H1 (cell line): ENCODE data around the gene JMJD1C. TPM values are rescaled to one million over a fixed set of nuclear protein-coding genes. Genes with fewer than 3 reads are reported as not detected.

Experiments
- CTCF ChIA-PET: fragments of 300-600 bp; sonication (Branson Sonifier 250); formaldehyde crosslinking; loops from one replicate; lab custom pipeline; 2021; ENCODE audit not compliant: partially characterized antibody; lab: Charles Lee
- POLR2A ChIA-PET: fragments of 300-600 bp; sonication (Branson Sonifier 250); formaldehyde crosslinking; loops from one replicate; lab custom pipeline; 2021; ENCODE audit warnings: inconsistent platforms; ENCODE audit not compliant: partially characterized antibody; lab: Charles Lee
- DNase-seq, 2 experiments: peaks; one replicate each; pipeline versions ENCODE4 v3.0.0 to v3.0.0-alpha.2; 2010 to 2022; ENCODE audit warnings: low spot score in 2 of 2, low read depth in 1 of 2, mixed read lengths in 1 of 2
- FAIRE-seq: peaks from 2 replicates; lab custom pipeline; 2011; peaks lifted over from hg19 to GRCh38; lab: Jason Lieb, UNC
- H2AFZ ChIP-seq: 2 replicates; pipeline ENCODE4 v1.8.1; 2012; ENCODE audit warnings: low read length, inconsistent platforms
- H2AK5ac ChIP-seq: 2 replicates; pipeline ENCODE4 v1.6.1; 2013; ENCODE audit warnings: low read depth, low read length
- H2BK120ac ChIP-seq: replicated peaks from 2 replicates; pipeline ENCODE3; 2013; ENCODE audit warnings: low read depth, low read length, inconsistent platforms
- H2BK12ac ChIP-seq: 2 replicates; pipeline ENCODE4 v1.6.1; 2013; ENCODE audit warnings: low read depth, low read length
- H2BK15ac ChIP-seq: 2 replicates; pipeline ENCODE4 v1.6.1; 2013; ENCODE audit warnings: low read length
- H2BK20ac ChIP-seq: 2 replicates; pipeline ENCODE4 v1.6.1; 2013; ENCODE audit warnings: low read length
- H2BK5ac ChIP-seq: 2 replicates; pipeline ENCODE4 v1.6.1; 2013; ENCODE audit warnings: low read depth, low read length
- H3K14ac ChIP-seq: 2 replicates; pipeline ENCODE4 v1.6.1; 2013; ENCODE audit warnings: inconsistent platforms; ENCODE audit not compliant: insufficient read length
- H3K18ac ChIP-seq: 2 replicates; pipeline ENCODE4 v1.6.1; 2013; ENCODE audit warnings: low read length; ENCODE audit errors: extremely low read depth
- H3K23ac ChIP-seq: 2 replicates; pipeline ENCODE4 v1.6.1; 2013; ENCODE audit warnings: inconsistent platforms; ENCODE audit not compliant: insufficient read length
- H3K23me2 ChIP-seq: 2 replicates; pipeline ENCODE4 v1.6.1; 2013; ENCODE audit warnings: low read depth, low read length
- H3K27ac ChIP-seq: 2 replicates; pipeline ENCODE4 v1.6.1; 2011; ENCODE audit warnings: low read depth, low read length, inconsistent platforms
- H3K27me3 ChIP-seq, 4 experiments: replicated peaks in 1 of 4; 1 replicate in 1 of 4; 2 replicates in 3 of 4; pipeline versions ENCODE4 v1.6.1 to v1.8.1; 2011 to 2013; ENCODE audit warnings: low read length in 3 of 4, mild to moderate bottlenecking in 3 of 4, inconsistent platforms in 2 of 4, mixed read lengths in 2 of 4, moderate library complexity in 1 of 4; ENCODE audit not compliant: control insufficient read depth in 3 of 4, insufficient read depth in 3 of 4; ENCODE audit errors: extremely low read depth in 1 of 4
- H3K36me3 ChIP-seq, 4 experiments: 2 replicates each; pipeline versions ENCODE4 v1.6.1 to v1.8.1; 2011 to 2013; ENCODE audit warnings: mild to moderate bottlenecking in 4 of 4, low read length in 3 of 4, moderate library complexity in 2 of 4, control low read depth in 1 of 4, inconsistent platforms in 1 of 4; ENCODE audit not compliant: insufficient read depth in 4 of 4, control insufficient read depth in 2 of 4
- H3K4ac ChIP-seq: replicated peaks from 2 replicates; pipeline ENCODE3; 2013; ENCODE audit warnings: low read length, low read depth, mixed read lengths, inconsistent platforms; ENCODE audit not compliant: insufficient read length
- H3K4me1 ChIP-seq, 4 experiments: replicated peaks in 1 of 4; 1 replicate in 1 of 4; 2 replicates in 3 of 4; pipeline versions ENCODE4 v1.6.1 to v1.8.1; 2011 to 2013; ENCODE audit warnings: low read length in 3 of 4, inconsistent platforms in 2 of 4, mixed read lengths in 1 of 4; ENCODE audit not compliant: insufficient read depth in 4 of 4, control insufficient read depth in 3 of 4
- H3K4me2 ChIP-seq, 2 experiments: 2 replicates each; pipeline versions ENCODE4 v1.6.1 to v1.8.1; 2011 to 2013; ENCODE audit warnings: low read depth in 2 of 2, low read length in 2 of 2, control low read depth in 1 of 2, inconsistent platforms in 1 of 2, mild to moderate bottlenecking in 1 of 2; ENCODE audit not compliant: insufficient read depth in 1 of 2
- H3K4me3 ChIP-seq, 4 experiments: fragments of 200-600, 300-600 bp in 1 of 4; sonication (generic), shearing (Covaris generic), sonication (Bioruptor Twin) in 1 of 4; 2 replicates each; pipeline versions ENCODE4 v1.5.1 to v1.8.1; 2011 to 2016; ENCODE audit warnings: low read length in 4 of 4, low read depth in 3 of 4, control low read depth in 2 of 4, inconsistent platforms in 2 of 4, mild to moderate bottlenecking in 2 of 4, mixed read lengths in 1 of 4, moderate library complexity in 1 of 4; ENCODE audit not compliant: insufficient read depth in 2 of 4; ENCODE audit errors: extremely low read depth in 1 of 4
- H3K56ac ChIP-seq: replicated peaks from 2 replicates; pipeline ENCODE3; 2013; ENCODE audit warnings: low read depth, mild to moderate bottlenecking, mixed read lengths, low read length, inconsistent platforms; ENCODE audit not compliant: insufficient read length
- H3K79me1 ChIP-seq: 2 replicates; pipeline ENCODE4 v1.6.1; 2013; ENCODE audit warnings: low read depth, low read length, control low read depth
- H3K79me2 ChIP-seq, 2 experiments: 2 replicates each; pipeline versions ENCODE4 v1.6.1 to v1.8.1; 2012 to 2013; ENCODE audit warnings: low read length in 2 of 2, mild to moderate bottlenecking in 2 of 2, inconsistent platforms in 1 of 2; ENCODE audit not compliant: insufficient read depth in 2 of 2, control insufficient read depth in 1 of 2
- H3K9ac ChIP-seq, 4 experiments: replicated peaks in 1 of 4; 1 replicate in 1 of 4; 2 replicates in 3 of 4; pipeline versions ENCODE4 v1.6.1 to v1.8.1; 2011 to 2013; ENCODE audit warnings: low read depth in 3 of 4, low read length in 3 of 4, control low read depth in 2 of 4, mild to moderate bottlenecking in 2 of 4, moderate library complexity in 2 of 4, inconsistent platforms in 1 of 4; ENCODE audit errors: extremely low read depth in 1 of 4
- H3K9me3 ChIP-seq, 2 experiments: 2 replicates each; pipeline versions ENCODE4 v1.6.1 to v1.8.1; 2012 to 2013; ENCODE audit warnings: mild to moderate bottlenecking in 2 of 2, moderate library complexity in 2 of 2, control low read depth in 1 of 2, inconsistent platforms in 1 of 2, low read depth in 1 of 2, low read length in 1 of 2, mixed read lengths in 1 of 2; ENCODE audit not compliant: insufficient read depth in 2 of 2
- H4K20me1 ChIP-seq, 2 experiments: replicated peaks in 1 of 2; 2 replicates each; pipeline versions ENCODE3 to v1.8.1; 2011 to 2013; ENCODE audit warnings: inconsistent platforms in 2 of 2, low read length in 2 of 2, mild to moderate bottlenecking in 1 of 2; ENCODE audit not compliant: insufficient read depth in 2 of 2, control insufficient read depth in 1 of 2
- H4K5ac ChIP-seq: 2 replicates; pipeline ENCODE4 v1.6.1; 2013; ENCODE audit warnings: low read length, low read depth, mixed read lengths, inconsistent platforms; ENCODE audit not compliant: insufficient read length
- H4K8ac ChIP-seq: 2 replicates; pipeline ENCODE4 v1.8.0; 2013; ENCODE audit warnings: mild to moderate bottlenecking, moderate library complexity, low read length, inconsistent platforms; ENCODE audit not compliant: insufficient read depth; ENCODE audit errors: extremely low read depth
- H4K91ac ChIP-seq: replicated peaks from 2 replicates; pipeline ENCODE3; 2013; ENCODE audit warnings: low read length, mixed read lengths, inconsistent platforms; ENCODE audit not compliant: insufficient read length
- CBX5 ChIP-seq: fragments of 300-800, 300-1000 bp; sonication (generic); IDR thresholded peaks from 2 replicates; pipeline ENCODE4 v1.7.1; 2016; ENCODE audit warnings: antibody characterized with exemption, low read length, low read depth
- CREB1 ChIP-seq: IDR thresholded peaks from 2 replicates; pipeline ENCODE4 v1.6.1; 2012; ENCODE audit warnings: inconsistent platforms
- E2F6 ChIP-seq: IDR thresholded peaks from 2 replicates; pipeline ENCODE4 v1.6.1; 2012; ENCODE audit warnings: inconsistent platforms
- GABPA ChIP-seq: IDR thresholded peaks from 2 replicates; pipeline ENCODE4 v1.6.1; 2011; ENCODE audit warnings: mild to moderate bottlenecking, low read length, moderate library complexity, borderline replicate concordance; ENCODE audit not compliant: insufficient read depth
- GTF2F1 ChIP-seq: IDR thresholded peaks from 2 replicates; pipeline ENCODE4 v1.6.1; 2012; ENCODE audit warnings: low read depth, low read length, improper control_type of control experiment, borderline replicate concordance
- HDAC6 ChIP-seq: IDR thresholded peaks from one replicate; pipeline ENCODE4 v1.7.1; 2012; ENCODE audit warnings: low read depth, mild to moderate bottlenecking, inconsistent platforms, low read length, moderate library complexity
- NANOG ChIP-seq: IDR thresholded peaks from 2 replicates; pipeline ENCODE4 v1.6.1; 2011; ENCODE audit warnings: low read length, low read depth, mild to moderate bottlenecking, inconsistent platforms; ENCODE audit not compliant: insufficient read depth, poor library complexity, severe bottlenecking
- POU5F1 ChIP-seq: IDR thresholded peaks from 2 replicates; pipeline ENCODE4 v1.6.1; 2011; ENCODE audit warnings: low read depth, mild to moderate bottlenecking, low read length, moderate library complexity
- SP2 ChIP-seq: IDR thresholded peaks from 2 replicates; pipeline ENCODE4 v1.6.1; 2012; ENCODE audit warnings: mild to moderate bottlenecking, low read length, inconsistent platforms
- TEAD4 ChIP-seq: IDR thresholded peaks from 2 replicates; pipeline ENCODE4 v1.6.1; 2012; ENCODE audit warnings: low read depth, low read length, inconsistent platforms, mixed read lengths
- WGBS, 2 experiments: shearing (Covaris generic) in 1 of 2; methylation state at CpG; one replicate each; pipeline versions ENCODE4 v1.1.6 to v1.1.7; 2013 to 2015; ENCODE audit warnings: low lambda C conversion rate in 2 of 2, mixed read lengths in 2 of 2, inconsistent platforms in 1 of 2, low coverage in 1 of 2, missing lambda C conversion rate in 1 of 2; ENCODE audit not compliant: insufficient replicate concordance in 2 of 2, insufficient coverage in 1 of 2, insufficient read length in 1 of 2; ENCODE audit errors: extremely low coverage in 1 of 2, missing lambda C conversion rate in 1 of 2; 5-methylcytosine and 5-hydroxymethylcytosine counted together
- polyA plus RNA-seq, 7 experiments: library from polyadenylated mRNA; depleted of rRNA in 3 of 7; stranded (reverse) in 5 of 7; unstranded in 2 of 7; fragments of >200 nt in 5 of 7; fragments of 200-250 nt in 2 of 7; gene quantifications; 1 replicate in 5 of 7; 2 replicates in 1 of 7; 4 replicates in 1 of 7; pipeline versions ENCODE4 v1.2.1 to v1.2.3, GENCODE V29; 2011 to 2013; ENCODE audit warnings: missing spikeins in 2 of 7, mixed read lengths in 2 of 7
- total RNA-seq: library from RNA; stranded (reverse); fragmentation: NEBNext Ultra II Directional; extraction: Animal tissue kit (Norgen Biotek cat#: 25700); gene quantifications from 2 replicates; pipeline ENCODE4 v1.2.1, GENCODE V29; 2021
- TF ChIP-seq, protein P1 (sequence below), 3 experiments: IDR thresholded peaks; 1 replicate in 2 of 3; 2 replicates in 1 of 3; pipeline versions ENCODE4 v1.5.1 to v1.6.1; 2011; ENCODE audit warnings: low read length in 3 of 3, mild to moderate bottlenecking in 3 of 3, inconsistent platforms in 2 of 3, low read depth in 1 of 3, moderate library complexity in 1 of 3; ENCODE audit not compliant: insufficient read depth in 1 of 3; ENCODE audit errors: control extremely low read depth in 1 of 3

JMJD1C gene
- total and polyA plus RNA-seq, 2 of the 8 experiments (the other 6 are each of a cell fraction or from before 2014, with no cell fraction given) = 54.5 to 210 TPM

DNA sequence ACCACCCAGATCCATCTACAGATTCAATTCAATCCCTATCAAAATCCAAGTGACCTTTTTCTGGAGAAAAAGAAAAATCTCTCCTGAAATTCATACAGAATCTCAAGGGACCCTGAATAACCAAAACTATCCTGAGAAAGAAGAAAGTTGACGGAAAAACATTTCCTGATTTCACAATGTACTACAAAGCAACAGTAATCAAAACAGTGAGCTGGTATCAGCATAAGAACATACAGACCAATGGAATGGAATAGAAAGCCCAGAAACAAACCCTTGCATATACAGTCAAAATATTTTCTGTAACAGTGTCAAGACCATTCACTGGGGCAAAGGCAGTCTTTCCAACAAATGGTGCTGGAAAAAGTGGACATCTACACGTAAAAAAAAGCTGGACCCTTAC is 89.9 kb downstream of the JMJD1C start:
- ChIA-PET POLR2A (interaction anchor here (1.0 to 1.1 kb wide), 2 partner anchors 16 to 111 kb away, joined by 3 to 4 read pairs; no protein-coding TSS in a partner anchor), CTCF (interaction anchor here (0.6 kb wide), 1 partner anchor 21 kb away, joined by 4 read pairs; no protein-coding TSS in a partner anchor)
- Histone ChIP-seq H2BK20ac (no peak overlapping the region), H3K4me1 (no peaks in the 10 kb centered on the region), H3K4me2 (no peak overlapping the region), H3K27ac (no peak overlapping the region), H3K4ac (no peak overlapping the region), H3K56ac (no peak overlapping the region), H2BK15ac (no peak overlapping the region), H2BK5ac (no peak overlapping the region), H2AFZ (no peak overlapping the region), H3K14ac (no peak overlapping the region), H4K20me1 (peaks cover 0 to 1% of the 10 kb centered on the region in 2 experiments), H3K9ac (no peak overlapping the region), H4K91ac (no peak overlapping the region), H4K5ac (no peak overlapping the region), H2BK12ac (no peak overlapping the region), H3K23ac (no peak overlapping the region), H3K4me3 (no peak overlapping the region), H3K23me2 (no peaks in the 10 kb centered on the region), H2AK5ac (no peak overlapping the region), H3K36me3 (peaks cover 0 to 11% (median 3%) of the 10 kb centered on the region in 4 experiments; a peak in 4 of 8 replicates), H2BK120ac (no peak overlapping the region), H3K27me3 (no peaks in the 10 kb centered on the region), H3K9me3 (no peaks in the 10 kb centered on the region), H4K8ac (no peak overlapping the region), H3K79me1 (no peaks in the 10 kb centered on the region), H3K18ac (no peak overlapping the region), H3K79me2 (peaks cover 0 to 34% of the 10 kb centered on the region in 2 experiments; a peak in 2 of 4 replicates)
- DNase-seq = no peak
- no peak for FAIRE-seq
- WGBS, 2 experiments = 86% methylated on average over 2 of the region's 2 CpGs; no CpG with 5 or more reads in 1 of the 2 experiments
- no peak for TF ChIP-seq HDAC6
- TF ChIP-seq GABPA = no peak
- TF ChIP-seq, protein P1, sequence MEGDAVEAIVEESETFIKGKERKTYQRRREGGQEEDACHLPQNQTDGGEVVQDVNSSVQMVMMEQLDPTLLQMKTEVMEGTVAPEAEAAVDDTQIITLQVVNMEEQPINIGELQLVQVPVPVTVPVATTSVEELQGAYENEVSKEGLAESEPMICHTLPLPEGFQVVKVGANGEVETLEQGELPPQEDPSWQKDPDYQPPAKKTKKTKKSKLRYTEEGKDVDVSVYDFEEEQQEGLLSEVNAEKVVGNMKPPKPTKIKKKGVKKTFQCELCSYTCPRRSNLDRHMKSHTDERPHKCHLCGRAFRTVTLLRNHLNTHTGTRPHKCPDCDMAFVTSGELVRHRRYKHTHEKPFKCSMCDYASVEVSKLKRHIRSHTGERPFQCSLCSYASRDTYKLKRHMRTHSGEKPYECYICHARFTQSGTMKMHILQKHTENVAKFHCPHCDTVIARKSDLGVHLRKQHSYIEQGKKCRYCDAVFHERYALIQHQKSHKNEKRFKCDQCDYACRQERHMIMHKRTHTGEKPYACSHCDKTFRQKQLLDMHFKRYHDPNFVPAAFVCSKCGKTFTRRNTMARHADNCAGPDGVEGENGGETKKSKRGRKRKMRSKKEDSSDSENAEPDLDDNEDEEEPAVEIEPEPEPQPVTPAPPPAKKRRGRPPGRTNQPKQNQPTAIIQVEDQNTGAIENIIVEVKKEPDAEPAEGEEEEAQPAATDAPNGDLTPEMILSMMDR (IDR thresholded peaks at IDR 0.05; ENCODE audit: control extremely low read depth in 1 of 3, insufficient read depth in 1 of 3, low read depth in 1 of 3, low read length in 3 of 3) = no peak
- TF ChIP-seq POU5F1 = no peak
- TF ChIP-seq TEAD4 = no peak
- TF ChIP-seq CBX5 = no peak
- TF ChIP-seq SP2 = no peak
- TF ChIP-seq CREB1 = no peak
- TF ChIP-seq GTF2F1 = no peak
- TF ChIP-seq NANOG = no peak
- TF ChIP-seq E2F6 = no peak
